Testis (tissue), 3 donors: ENCODE measurements around the gene COMMD10. TPM values are rescaled to one million over a fixed set of nuclear protein-coding genes. Genes with fewer than 3 reads are reported as not detected.

Experiments used
- DNase-seq: peaks from one replicate; pipeline ENCODE4 v3.0.0-alpha.2; 2019
- H3K27ac ChIP-seq, 2 donors: fragments of 200-600 bp; sonication (generic); one replicate each; pipeline ENCODE4 v1.5.1; 2019
- H3K27me3 ChIP-seq: fragments of 200-600 bp; sonication (generic); one replicate; pipeline ENCODE4 v1.5.1; 2019
- H3K36me3 ChIP-seq: fragments of 200-600 bp; sonication (generic); one replicate; pipeline ENCODE4 v1.5.1; 2017; ENCODE audit warnings: low read depth; ENCODE audit errors: missing control alignments
- H3K4me1 ChIP-seq: fragments of 200-600 bp; sonication (generic); one replicate; pipeline ENCODE4 v1.5.1; 2019
- H3K4me3 ChIP-seq, 2 donors: fragments of 200-600 bp; sonication (generic); one replicate each; pipeline ENCODE4 v1.5.1; 2017 to 2019
- H3K9me3 ChIP-seq: fragments of 200-600 bp; sonication (generic); one replicate; pipeline ENCODE4 v1.5.1; 2017
- POLR2A ChIP-seq: fragments of 450-650 bp; IDR thresholded peaks from one replicate; pipeline ENCODE4 v1.6.1; 2017; ENCODE audit warnings: antibody characterized with exemption, mild to moderate bottlenecking, moderate library complexity
- WGBS, 2 donors: methylation state at CpG; one replicate each; pipeline ENCODE4 v1.1.5; 2018; 5-methylcytosine and 5-hydroxymethylcytosine counted together
- intact Hi-C: fragments of 100-400 bp; cut with DNase I; formaldehyde crosslinking; loops from one replicate; pipeline ENCODE4 v1.15.1; 2023; ENCODE audit warnings: low total_unique reads
- polyA plus RNA-seq: library from polyadenylated mRNA; stranded (reverse); fragments of 350-450 nt; fragmentation: Illumina TruSeq; extraction: RNeasy Lipid Tissue Mini Kit (QIAGEN cat#74804); gene quantifications from one replicate; pipeline ENCODE4 v1.2.3, GENCODE V29; 2014; ENCODE audit warnings: low read depth, low replicate concordance; ENCODE audit not compliant: insufficient read depth
- small RNA-seq, 2 donors: library from RNA; depleted of rRNA; stranded (forward); fragments of <200 nt; gene quantifications; one replicate each; pipeline ENCODE3, GENCODE V24; 2016
- total RNA-seq, 2 donors: library from RNA; depleted of rRNA; stranded (reverse); fragments of >200 nt; gene quantifications; one replicate each; pipeline ENCODE4 v1.2.3, GENCODE V29; 2016
- TF ChIP-seq, protein P1 (sequence below), 3 experiments: fragments of 450-650 bp in 2 of 3; fragments of 200-600 bp in 1 of 3; sonication (generic) in 1 of 3; IDR thresholded peaks; one replicate each; pipeline ENCODE4 v1.5.1; 2016 to 2019; ENCODE audit warnings: antibody characterized with exemption in 3 of 3, mild to moderate bottlenecking in 2 of 3, moderate library complexity in 1 of 3

COMMD10 gene
- total and polyA plus RNA-seq, 3 donors from 2014 or later, result 16.6 to 36.1 (median 29.7) TPM

DNA sequence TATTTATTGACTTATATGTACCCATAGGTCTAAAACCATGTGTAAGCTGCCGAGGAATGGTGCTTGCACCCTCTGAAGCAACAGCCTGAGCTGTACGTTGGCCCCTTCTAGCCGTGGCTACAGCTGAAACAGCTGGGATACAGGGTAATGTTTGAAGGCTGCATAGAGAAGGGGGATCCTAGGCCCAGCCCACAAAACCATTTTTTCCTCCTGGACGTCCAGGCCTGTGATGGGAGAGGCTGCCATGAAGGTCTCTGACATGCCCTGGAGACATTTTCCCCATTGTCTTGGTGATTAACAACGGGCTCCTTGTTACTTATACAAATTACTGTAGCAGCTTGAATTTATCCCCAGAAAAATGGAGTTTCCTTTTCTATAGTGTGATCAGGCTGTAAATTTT, 244.7 kb downstream of the COMMD10 start:
- Histone ChIP-seq H3K4me1 (no peaks in the 10 kb centered on the region), H3K27me3 (no peaks in the 10 kb centered on the region), H3K9me3 (no peaks in the 10 kb centered on the region), H3K4me3 (no peak overlapping the region), H3K27ac (no peak overlapping the region), H3K36me3 (no peaks in the 10 kb centered on the region)
- 91 to 94% methylated on average over 5 of the region's 5 CpGs for WGBS, 2 donors
- intact Hi-C loops, result no loop called here
- no peak for DNase-seq
- no peak for TF ChIP-seq POLR2A
- TF ChIP-seq, protein P1, sequence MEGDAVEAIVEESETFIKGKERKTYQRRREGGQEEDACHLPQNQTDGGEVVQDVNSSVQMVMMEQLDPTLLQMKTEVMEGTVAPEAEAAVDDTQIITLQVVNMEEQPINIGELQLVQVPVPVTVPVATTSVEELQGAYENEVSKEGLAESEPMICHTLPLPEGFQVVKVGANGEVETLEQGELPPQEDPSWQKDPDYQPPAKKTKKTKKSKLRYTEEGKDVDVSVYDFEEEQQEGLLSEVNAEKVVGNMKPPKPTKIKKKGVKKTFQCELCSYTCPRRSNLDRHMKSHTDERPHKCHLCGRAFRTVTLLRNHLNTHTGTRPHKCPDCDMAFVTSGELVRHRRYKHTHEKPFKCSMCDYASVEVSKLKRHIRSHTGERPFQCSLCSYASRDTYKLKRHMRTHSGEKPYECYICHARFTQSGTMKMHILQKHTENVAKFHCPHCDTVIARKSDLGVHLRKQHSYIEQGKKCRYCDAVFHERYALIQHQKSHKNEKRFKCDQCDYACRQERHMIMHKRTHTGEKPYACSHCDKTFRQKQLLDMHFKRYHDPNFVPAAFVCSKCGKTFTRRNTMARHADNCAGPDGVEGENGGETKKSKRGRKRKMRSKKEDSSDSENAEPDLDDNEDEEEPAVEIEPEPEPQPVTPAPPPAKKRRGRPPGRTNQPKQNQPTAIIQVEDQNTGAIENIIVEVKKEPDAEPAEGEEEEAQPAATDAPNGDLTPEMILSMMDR (IDR thresholded peaks at IDR 0.05), result no peak

DNA sequence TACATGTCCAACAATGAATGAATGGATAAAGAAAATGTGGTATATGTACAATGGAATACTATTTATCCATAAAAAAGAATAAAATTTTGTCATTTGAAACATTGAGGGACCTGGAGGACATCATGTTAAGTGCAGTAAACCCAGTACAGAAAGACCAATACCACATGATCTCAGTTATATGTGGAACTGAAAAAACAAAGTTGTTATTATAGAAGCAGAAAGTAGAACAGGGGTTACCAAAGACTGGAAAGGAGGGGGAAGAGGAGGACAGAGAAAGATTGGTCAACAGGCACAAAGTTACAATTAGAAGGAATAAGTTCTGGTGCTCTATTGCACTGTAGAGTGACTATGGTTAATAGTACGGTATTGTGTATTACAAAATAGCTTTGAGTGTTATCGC, 256.0 kb downstream of the COMMD10 start:
- no peak for TF ChIP-seq POLR2A
- TF ChIP-seq, protein P1 (IDR thresholded peaks at IDR 0.05), result no peak
- Histone ChIP-seq H3K27ac (no peak overlapping the region), H3K27me3 (no peaks in the 10 kb centered on the region), H3K4me3 (no peak overlapping the region), H3K36me3 (no peaks in the 10 kb centered on the region), H3K9me3 (no peaks in the 10 kb centered on the region), H3K4me1 (no peaks in the 10 kb centered on the region)
- WGBS, 2 donors, result 98 to 99% methylated on average over 2 of the region's 2 CpGs
- intact Hi-C loops, result no loop called here
- DNase-seq, result no peak

Small RNAs within 50 kb of the gene (small RNA-seq; reads per million reads assigned to genes)
- 0 reads per million in 2 donors for gene HMGN2P27
- gene RNU6-644P, result 0 reads per million in 2 donors

Other genes starting within 250 kb of the COMMD10 start
- 10 to 100 TPM; 49.7 to 65.8 TPM for gene ATG12, start 243.5 kb upstream of the COMMD10 start, total RNA-seq
- gene ATG12, start 243.5 kb upstream of the COMMD10 start, polyA plus RNA-seq, result 50.5 TPM
- gene AP3S1, start 243.1 kb upstream of the COMMD10 start, total RNA-seq, result 100 to 1,000 TPM; 103 to 105 TPM
- 136 TPM for gene AP3S1, start 243.1 kb upstream of the COMMD10 start, polyA plus RNA-seq
- 1 to 10 TPM in 1 of 2 donors, under 1 TPM in 1; 0.99 to 6.1 TPM for gene LVRN, start 122.5 kb upstream of the COMMD10 start, total RNA-seq
- 3.3 TPM for gene LVRN, start 122.5 kb upstream of the COMMD10 start, polyA plus RNA-seq
- not detected for gene ARL14EPL, start 52.6 kb upstream of the COMMD10 start, total RNA-seq
- gene ARL14EPL, start 52.6 kb upstream of the COMMD10 start, polyA plus RNA-seq, result 0.21 TPM